ENCODE results near the gene FMNL3.

Gene FMNL3

DNA sequence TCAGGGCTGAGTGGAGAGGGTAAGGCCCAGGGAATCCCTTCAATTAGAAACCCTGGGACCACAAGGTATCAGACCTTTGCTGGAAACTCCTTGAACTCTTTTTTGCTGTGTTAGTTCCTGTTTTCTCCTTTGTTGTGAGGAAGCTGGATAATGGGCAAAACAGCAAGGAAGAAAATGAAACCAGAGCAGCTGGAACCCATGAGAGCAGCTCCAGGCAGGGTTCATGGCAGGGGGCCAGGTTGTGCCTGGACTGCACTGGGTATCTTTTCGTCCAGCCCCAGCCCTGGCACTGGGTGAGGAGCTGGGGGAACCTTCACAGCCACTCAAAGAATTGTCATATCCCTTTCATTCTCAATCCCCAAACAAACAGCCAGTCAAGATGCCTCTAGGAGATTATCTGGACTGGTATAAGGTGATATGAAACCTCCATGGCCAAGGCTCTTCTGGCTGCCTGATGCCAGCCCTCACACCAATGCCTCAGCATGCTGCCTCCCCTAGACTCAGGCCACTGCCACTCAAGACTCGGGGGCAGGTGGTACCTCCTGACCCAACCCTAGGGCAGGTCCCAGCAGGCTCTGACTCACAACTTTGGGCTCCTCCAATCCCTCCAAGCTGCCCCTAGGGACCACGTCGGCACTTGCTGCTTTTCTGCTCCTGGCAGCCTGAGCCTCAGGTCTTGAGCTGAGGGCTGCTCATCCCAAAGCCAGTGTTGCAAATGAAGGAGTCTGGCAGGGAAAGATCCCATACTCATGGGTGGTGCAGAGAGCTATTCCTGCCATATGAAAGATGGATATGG, 118.3 kb downstream of the FMNL3 start:
- no peak for DNase-seq (ENCODE audit: low spot score)

DNA sequence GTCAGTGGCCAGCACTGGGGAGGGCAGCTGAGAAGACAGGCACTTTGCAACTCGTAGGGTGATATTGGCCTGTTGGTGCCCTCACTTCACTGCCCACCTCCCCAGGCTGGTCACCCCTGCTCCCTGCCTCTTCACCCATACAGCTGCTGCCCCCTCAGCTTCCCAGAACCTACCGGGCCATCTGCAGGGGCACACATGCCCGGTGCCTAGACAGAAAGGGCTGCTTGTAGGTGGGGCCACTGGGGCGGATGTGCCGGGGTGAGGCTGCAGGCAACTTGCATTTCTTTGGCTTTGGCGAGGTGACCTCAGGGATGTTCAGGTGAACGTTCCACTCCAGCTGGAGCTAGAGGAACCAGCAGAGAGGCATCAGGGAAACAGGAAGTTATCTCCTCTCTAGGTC, 118.9 kb downstream of the FMNL3 start:
- DNase-seq (ENCODE audit: low spot score): no peak

DNA sequence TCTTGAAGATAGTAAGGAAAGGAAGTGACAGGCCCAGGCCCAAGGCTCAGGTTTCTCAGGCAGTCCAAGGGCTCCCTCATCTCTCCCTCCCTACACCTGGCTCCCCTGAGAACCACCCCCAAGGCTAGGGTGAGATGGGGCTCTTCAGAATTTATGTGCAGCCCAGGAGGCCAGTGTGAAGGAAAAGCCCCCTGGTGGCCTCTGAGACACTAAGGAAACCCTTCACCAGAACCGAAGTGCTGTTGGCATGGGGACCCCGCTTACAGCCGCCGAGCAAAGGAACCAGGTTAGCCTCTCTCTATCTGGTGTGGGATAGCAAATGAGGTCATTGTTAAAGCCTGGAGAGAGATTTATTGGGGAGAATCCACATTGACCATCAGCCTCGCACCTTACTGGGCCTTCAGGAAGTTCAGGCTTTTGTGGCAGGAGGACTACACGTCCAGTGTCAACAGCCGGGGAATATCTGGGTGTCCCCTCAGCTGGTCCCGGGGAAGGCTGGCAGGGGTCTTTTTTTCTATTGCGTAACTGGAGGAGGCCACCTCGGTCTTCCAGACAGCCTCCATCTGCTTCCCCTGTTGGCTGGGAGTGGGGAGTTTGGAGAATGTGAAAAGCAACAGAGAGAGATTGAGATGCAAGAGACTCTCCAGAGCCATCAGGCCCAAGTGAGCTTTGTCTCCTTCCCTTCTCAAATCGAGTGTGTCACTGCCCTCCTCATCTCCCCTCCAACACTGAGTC, 119.9 kb downstream of the FMNL3 start:
- DNase-seq (ENCODE audit: low spot score): peak; percentile 23

All from HuH-7.5 (cell line).